Activated CD8-positive, alpha-beta memory T cell treated with anti-CD3 and anti-CD28 coated beads, Interleukin-2, amount 50 U/mL, for 24 hours (primary cell): Measurements from ENCODE around the gene MGST2.
"Not testable (repeated sequence)": the region's sequence is repeated elsewhere in the genome, so short reads cannot be mapped to it uniquely, and the experiment has no call there.

Experiments
- DNase-seq: peaks from one replicate; pipeline ENCODE4 v3.0.0-alpha.2; 2020; ENCODE audit errors: extremely low read depth

Gene MGST2

GRCh38 chr4:139669890-139670289 lies 4.3 kb downstream of the MGST2 start:
- no peak for DNase-seq

DNA sequence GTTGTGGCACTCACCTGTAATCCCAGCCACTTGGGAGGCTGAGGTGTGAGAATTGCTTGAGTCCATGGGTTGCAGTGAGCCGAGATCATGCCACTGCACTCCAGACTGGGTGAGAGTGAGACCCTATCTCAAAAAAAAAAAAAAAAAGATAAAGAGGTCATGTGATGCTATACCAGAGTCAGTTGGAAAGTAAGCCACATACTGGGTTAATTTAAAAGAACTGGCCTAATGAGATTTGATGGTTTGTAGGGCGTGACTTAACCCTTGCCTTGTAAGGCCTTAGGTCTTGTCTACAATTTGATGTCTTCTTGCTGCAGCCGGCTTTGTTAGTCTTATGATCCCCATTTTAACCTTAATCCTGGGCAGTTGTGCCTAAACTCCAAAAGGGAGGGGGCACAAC lies 5.2 kb downstream of the MGST2 start:
- no peak for DNase-seq

- no peak for DNase-seq
These were observed 6.6 kb downstream of the MGST2 start for GRCh38 chr4:139672215-139672614.

GRCh38 chr4:139672732-139673131 lies 7.1 kb downstream of the MGST2 start:
- DNase-seq = no peak

- no peak for DNase-seq
These were observed 9.4 kb downstream of the MGST2 start for GRCh38 chr4:139674875-139675550.

DNA sequence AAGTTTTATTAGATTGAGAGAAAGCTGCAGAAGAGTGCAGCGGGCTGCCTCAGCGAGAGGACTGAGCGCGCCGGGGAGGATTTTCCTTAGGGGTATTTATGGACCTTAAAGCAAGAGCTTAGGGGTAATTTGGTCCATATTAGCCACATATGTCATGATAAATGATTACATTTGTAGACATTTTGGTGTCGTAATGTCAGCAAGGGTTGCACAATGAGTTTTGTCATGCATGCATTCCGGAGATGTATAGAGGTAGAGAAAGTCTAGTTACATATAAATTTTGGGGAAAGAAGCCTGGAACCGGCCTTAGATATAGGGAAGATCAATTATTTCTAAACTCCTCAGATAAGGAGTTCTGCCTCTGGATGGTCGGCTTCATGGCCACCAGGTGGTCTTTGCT lies 10.0 kb downstream of the MGST2 start:
- no peak for DNase-seq

DNA sequence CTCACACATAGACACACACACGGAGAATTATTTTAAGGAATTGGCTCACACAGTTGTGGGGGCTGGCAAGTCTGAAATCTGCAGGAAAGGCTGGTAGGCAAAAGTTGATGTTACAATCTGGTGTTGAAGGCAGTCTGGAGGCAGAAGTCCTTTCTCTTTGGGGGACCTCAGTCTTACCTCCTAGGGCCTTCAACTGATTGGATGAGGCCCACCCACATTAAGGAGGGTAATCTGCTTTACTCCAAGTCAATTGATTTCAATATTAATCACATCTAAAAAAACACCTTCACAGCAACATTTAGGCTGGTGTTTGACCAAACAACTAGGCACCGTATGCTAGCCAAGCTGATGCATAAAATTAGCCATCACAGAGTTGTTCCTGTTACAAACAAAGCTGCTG lies 10.7 kb downstream of the MGST2 start:
- DNase-seq = no peak

DNA sequence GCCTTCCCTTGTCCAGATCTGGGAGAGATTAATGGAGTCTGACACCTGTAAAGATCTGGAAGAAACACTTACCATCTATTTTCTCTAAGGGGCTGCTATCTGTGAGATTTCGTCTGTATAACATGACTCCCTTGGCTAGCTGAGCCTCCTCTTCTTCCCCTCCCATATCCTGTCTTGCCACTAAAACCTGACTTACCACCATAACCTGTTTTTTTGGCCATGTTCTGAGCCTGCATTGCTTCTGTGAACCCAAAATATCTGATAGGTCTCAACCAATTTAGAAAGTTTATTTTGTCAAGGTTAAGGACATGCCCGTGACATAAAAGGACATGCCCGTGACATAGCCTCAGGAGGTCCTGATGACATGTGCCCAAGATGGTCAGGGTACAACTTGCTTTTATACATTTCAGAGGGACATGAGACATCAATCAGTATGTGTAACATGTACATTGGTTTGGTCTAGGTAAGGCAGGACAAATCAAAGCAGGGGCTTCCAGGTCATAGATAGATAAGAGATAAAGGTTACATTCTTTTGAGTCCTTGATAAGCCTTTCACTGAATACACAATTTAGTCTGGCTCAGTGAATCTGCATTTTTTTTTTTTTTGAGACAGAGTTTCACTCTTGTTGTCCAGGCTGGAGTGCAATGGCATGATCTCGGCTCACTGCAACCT lies 11.4 kb downstream of the MGST2 start:
- DNase-seq = no peak

DNA sequence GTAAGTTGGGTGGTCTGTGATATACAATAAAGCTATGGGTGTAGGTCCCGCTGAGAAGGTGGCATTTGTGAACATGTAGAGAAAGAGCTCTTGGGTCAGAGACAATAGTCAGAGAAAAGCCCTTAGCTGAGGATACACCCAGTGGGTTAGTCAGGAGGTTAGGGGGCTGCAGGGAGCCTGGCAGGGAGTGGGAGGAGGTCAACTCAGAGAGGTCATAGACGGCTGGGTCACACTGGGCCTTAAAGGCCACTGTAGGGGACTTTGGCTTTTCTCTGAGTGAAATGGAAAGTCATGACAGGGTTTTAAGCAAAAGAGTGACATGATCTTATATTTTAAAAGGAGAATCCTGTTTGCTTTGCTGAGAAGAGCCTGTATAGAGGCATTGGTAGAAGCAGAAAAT lies 16.7 kb downstream of the MGST2 start:
- DNase-seq = no peak

DNA sequence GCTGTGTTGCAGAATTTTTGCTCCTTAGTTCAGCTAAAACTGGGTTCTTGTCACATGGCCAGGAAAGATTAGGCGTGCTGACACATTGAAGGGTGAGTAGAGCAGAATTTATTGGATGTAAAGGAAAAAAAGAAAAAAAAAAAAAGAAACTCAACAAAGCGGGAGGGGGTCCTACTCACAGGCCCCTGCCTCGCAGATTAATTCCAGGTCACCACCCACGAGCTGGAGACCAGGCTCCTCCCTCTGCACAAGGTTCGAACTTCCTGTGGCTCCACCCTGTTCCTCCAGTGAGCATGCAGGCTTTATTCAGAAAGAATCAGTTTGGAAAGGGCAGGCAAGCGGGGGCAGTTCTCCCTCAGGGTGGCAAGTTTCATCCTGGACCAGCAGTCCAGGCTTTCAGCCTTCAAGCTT lies 17.1 kb downstream of the MGST2 start:
- no peak for DNase-seq

- DNase-seq = no peak
These were observed 18.7 kb downstream of the MGST2 start for GRCh38 chr4:139684351-139684750.

DNA sequence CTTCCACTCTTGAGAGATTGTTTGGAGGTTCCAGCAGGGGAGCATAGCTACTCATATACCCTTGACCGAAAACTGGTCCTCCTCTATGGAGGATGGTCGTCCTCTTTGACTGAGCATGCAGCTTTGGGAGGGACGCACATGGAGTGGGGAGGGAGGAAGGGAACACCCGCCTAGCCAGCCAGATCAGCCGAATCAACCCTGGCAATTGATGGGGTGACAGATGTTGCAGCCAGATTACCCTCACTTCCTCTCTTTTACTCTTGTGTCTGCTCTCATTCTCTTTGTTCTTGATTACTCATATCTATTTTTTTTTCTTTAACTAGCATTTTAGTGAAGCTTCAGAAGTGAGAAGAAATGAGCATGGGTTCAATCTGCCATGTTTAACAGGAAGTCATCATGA lies 19.6 kb downstream of the MGST2 start:
- no peak for DNase-seq

DNA sequence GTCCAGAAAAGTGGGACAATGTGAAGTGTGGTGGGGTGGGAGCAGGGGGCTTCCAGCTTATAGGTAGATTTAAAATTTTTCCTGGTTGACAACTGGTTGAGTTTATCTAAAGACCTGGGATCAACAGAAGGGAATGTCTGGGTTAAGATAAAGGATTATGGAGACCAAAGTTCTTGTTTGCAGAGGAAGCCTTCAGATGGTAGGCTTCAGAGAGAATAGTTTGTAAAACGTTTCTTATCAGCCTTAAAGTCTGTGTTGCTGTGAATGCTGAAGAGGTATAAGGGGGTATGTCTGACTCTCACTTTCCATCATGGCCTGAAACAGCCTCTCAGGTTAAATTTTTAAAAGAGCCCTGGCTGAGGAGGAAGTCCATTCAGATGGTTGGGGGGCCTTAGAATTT lies 20.5 kb downstream of the MGST2 start:
- DNase-seq = no peak

DNA sequence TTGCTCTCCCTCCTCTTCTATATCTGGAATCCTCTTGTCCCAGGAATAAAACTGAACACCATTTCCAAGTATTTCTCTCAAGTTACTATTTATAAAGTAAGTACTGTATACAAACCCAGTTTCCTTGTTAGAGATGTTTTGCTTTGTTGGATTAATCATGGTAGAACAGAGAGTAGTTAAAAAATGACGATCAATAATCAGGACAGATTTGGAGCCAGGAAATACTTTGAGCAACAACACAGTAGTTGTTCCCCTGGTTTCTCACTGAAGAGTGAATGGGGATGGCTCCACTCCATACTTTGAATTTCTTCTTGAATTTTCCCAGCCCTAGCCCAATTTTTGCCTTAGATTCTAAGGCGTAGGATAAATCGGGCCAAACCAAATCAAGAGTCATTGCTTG lies 21.4 kb downstream of the MGST2 start:
- no peak for DNase-seq

- DNase-seq = no peak
These were observed 23.6 kb downstream of the MGST2 start for GRCh38 chr4:139689093-139689722.

GRCh38 chr4:139690419-139690818 lies 24.8 kb downstream of the MGST2 start:
- no peak for DNase-seq

DNA sequence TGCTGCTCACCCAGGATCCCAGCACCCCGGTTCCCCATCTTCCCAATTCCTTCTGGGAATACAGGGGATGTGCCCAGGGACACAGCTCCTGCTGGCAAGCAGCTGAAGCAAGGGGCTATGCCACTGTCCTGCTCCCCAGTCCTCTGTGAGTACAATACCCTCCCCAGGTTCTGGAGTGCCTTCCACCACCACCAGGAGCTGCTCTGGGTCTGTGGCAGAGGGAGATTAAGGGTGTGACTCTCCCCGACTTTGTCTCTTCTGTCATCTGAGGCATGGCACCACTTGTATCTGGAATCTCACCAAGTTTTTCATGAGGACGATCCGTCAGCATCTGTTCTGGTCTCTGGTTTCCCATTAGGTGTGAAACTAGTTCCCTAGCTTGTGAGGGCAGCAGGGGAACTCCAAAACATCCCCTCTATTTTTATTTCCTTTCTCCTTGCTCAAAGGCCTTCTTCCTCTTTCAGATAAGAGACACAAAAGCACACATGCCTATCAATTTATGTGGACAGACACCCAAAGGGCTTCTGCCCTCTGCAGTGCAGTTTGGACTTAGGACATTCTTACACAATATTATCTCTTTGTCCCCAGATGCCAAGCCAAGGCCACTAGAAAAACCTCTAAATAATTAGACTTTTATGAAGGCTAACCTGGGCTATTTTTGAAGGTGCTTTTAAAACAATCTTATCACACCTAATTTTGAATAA lies 26.8 kb downstream of the MGST2 start:
- no peak for DNase-seq

GRCh38 chr4:139694522-139695107 lies 29.0 kb downstream of the MGST2 start:
- DNase-seq = no peak

- no peak for DNase-seq
These were observed 30.9 kb downstream of the MGST2 start for GRCh38 chr4:139696491-139696890.

- DNase-seq = not testable (repeated sequence)
These were observed 32.7 kb downstream of the MGST2 start for GRCh38 chr4:139698167-139698925.

- DNase-seq = no peak
These were observed 34.9 kb downstream of the MGST2 start for GRCh38 chr4:139700568-139700967.
